Measurements from ENCODE around the gene CEBPE. TPM values are rescaled to one million over a fixed set of nuclear protein-coding genes. Genes with fewer than 3 reads are reported as not detected.

The CEBPE gene
- total RNA-seq, 1 experiment from 2014 or later: not detected

- no TSS peak for BruUV-seq (replicated peaks)
- intact Hi-C loops (cut with micrococcal nuclease): no loop called here
Measured at GRCh38 chr14:23102801-23103200, 16.3 kb downstream of the CEBPE start.

More at GRCh38 chr14:23102801-23103200, 16.3 kb downstream of the CEBPE start:
- peaks cover 14% of the 10 kb centered on the region for H3K79me2 ChIP-seq (ENCODE audit: insufficient read depth, low read length)
- ChIA-PET RAD21 (ENCODE audit: low non-redundant PET in 1 of 2, low total read pairs in 2 of 2, uncharacterized antibody in 2 of 2, unreplicated experiment in 2 of 2) (no interaction called here), CTCF (interaction anchor here (1.8 to 1.9 kb wide), 2 partner anchors 18 to 34 kb away, joined by 4 to 7 read pairs; no protein-coding TSS in a partner anchor), POLR2A (no interaction called here)
- ATAC-seq: no peak
- no peaks in the 10 kb centered on the region for H4K20me1 ChIP-seq (ENCODE audit: insufficient read depth)
- H3K36me3 ChIP-seq (ENCODE audit: control insufficient read depth in 1 of 2, insufficient read depth in 2 of 2, low read length in 2 of 2): peaks cover 9 to 11% of the 10 kb centered on the region in 2 experiments
- H3K9ac ChIP-seq (ENCODE audit: low read length): no peak overlapping the region
- H3K4me2 ChIP-seq (ENCODE audit: low read length): no peak overlapping the region
- TF ChIP-seq TCF7L2 (IDR thresholded peaks at IDR 0.05; ENCODE audit: borderline replicate concordance, extremely low read depth, insufficient read depth, insufficient read length) (no peak), CBX3 (IDR thresholded peaks at IDR 0.05; ENCODE audit: low read depth) (no peak), EZH2phosphoT487 (IDR thresholded peaks at IDR 0.05; ENCODE audit: borderline replicate concordance) (no peak), ELF1 (IDR thresholded peaks at IDR 0.05; ENCODE audit: borderline replicate concordance, low read depth) (no peak), ATF3 (IDR thresholded peaks at IDR 0.05) (no peak), POLR2AphosphoS5 (IDR thresholded peaks at IDR 0.05; ENCODE audit: low read depth, low read length) (no peak), EZH2 (IDR thresholded peaks at IDR 0.05) (no peak), YY1 (IDR thresholded peaks at IDR 0.05; ENCODE audit: extremely low read depth, insufficient replicate concordance, low read depth, low read length) (no peak), CEBPB (IDR thresholded peaks at IDR 0.05; ENCODE audit: low read depth) (no peak), FOSL1 (IDR thresholded peaks at IDR 0.05; ENCODE audit: low read depth) (no peak), SIN3A (IDR thresholded peaks at IDR 0.05; ENCODE audit: low read depth) (no peak), CTCF (IDR thresholded peaks at IDR 0.05 in 2 of 3, conservative IDR thresholded peaks at IDR 0.05 in 1 of 3; ENCODE audit: borderline replicate concordance in 1 of 3, insufficient read depth in 1 of 3, low read depth in 2 of 3, low read length in 2 of 3) (no peak), POLR2A (IDR thresholded peaks at IDR 0.05; ENCODE audit: borderline replicate concordance, extremely low read depth, insufficient read depth, insufficient read length) (no peak), ZNF274 (IDR thresholded peaks at IDR 0.05; ENCODE audit: low read depth, low read length) (no peak), JUND (IDR thresholded peaks at IDR 0.05) (no peak), ZBTB33 (IDR thresholded peaks at IDR 0.05; ENCODE audit: extremely low read depth, insufficient replicate concordance, low read length) (no peak)
- no peak overlapping the region for H3K4me3 ChIP-seq (replicated peaks in 1 of 2; ENCODE audit: low read depth in 1 of 2, low read length in 2 of 2)
- no peaks in the 10 kb centered on the region for H3K4me1 ChIP-seq (ENCODE audit: control insufficient read depth in 1 of 2, insufficient read depth in 2 of 2, low read length in 2 of 2)
- no peaks in the 10 kb centered on the region for H3K9me2 ChIP-seq (ENCODE audit: insufficient read depth)
- DNase-seq (ENCODE audit: low read depth, low spot score): no peak
- H3K27ac ChIP-seq (ENCODE audit: low read depth, low read length): no peak overlapping the region
- no peak overlapping the region for H2AFZ ChIP-seq (ENCODE audit: low read depth, low read length, poor library complexity, severe bottlenecking)
- no peaks in the 10 kb centered on the region for H3K9me3 ChIP-seq (ENCODE audit: control insufficient read depth in 1 of 2, insufficient read depth in 1 of 2, low read depth in 1 of 2, low read length in 2 of 2)
- H3K27me3 ChIP-seq (ENCODE audit: insufficient read depth, low read length): no peaks in the 10 kb centered on the region; the same call in 1 of the 2 replicates
